Heart left ventricle (tissue), 16 donors: ENCODE measurements around the gene DTNA. TPM values are rescaled to one million over a fixed set of nuclear protein-coding genes. Genes with fewer than 3 reads are reported as not detected.

Source experiments
- ATAC-seq, 4 donors: fragments of 200-7000 bp; cut with Tn5 transposase; one replicate each; pipeline ENCODE4 v1.9.1; 2020 to 2022; ENCODE audit warnings: moderate library complexity in 4 of 4, mild to moderate bottlenecking in 3 of 4, moderate number of reproducible peaks in 1 of 4
- DNase-seq, 5 donors: peaks; one replicate each; pipeline ENCODE4 v3.0.0-alpha.2; 2020
- H3K27ac ChIP-seq, 12 donors: fragments of 200-600 bp; sonication (generic) in 4 of 12; one replicate each; pipeline versions ENCODE4 v1.5.0 to v1.8.0; 2016 to 2022; ENCODE audit warnings: mild to moderate bottlenecking in 2 of 12
- H3K27me3 ChIP-seq, 9 donors: fragments of 200-600 bp; sonication (generic) in 2 of 9; one replicate each; pipeline versions ENCODE4 v1.5.1 to v1.8.0; 2016 to 2022; ENCODE audit warnings: mild to moderate bottlenecking in 3 of 9
- H3K36me3 ChIP-seq, 9 donors: fragments of 200-600 bp; sonication (generic) in 2 of 9; one replicate each; pipeline versions ENCODE4 v1.5.0 to v1.8.0; 2018 to 2022; ENCODE audit warnings: mild to moderate bottlenecking in 2 of 9
- H3K4me1 ChIP-seq, 12 donors: fragments of 200-600 bp; sonication (generic) in 4 of 12; one replicate each; pipeline versions ENCODE4 v1.5.0 to v1.8.0; 2016 to 2022; ENCODE audit warnings: mild to moderate bottlenecking in 3 of 12
- H3K4me3 ChIP-seq, 12 donors: fragments of 200-600 bp; sonication (generic) in 4 of 12; one replicate each; pipeline versions ENCODE4 v1.5.0 to v1.8.0; 2017 to 2022; ENCODE audit warnings: mild to moderate bottlenecking in 9 of 12, moderate library complexity in 4 of 12
- H3K9me3 ChIP-seq, 12 donors: fragments of 200-600 bp; sonication (generic) in 4 of 12; one replicate each; pipeline versions ENCODE4 v1.5.0 to v1.8.0; 2016 to 2022; ENCODE audit warnings: mild to moderate bottlenecking in 1 of 12
- POLR2A ChIP-seq, 2 donors: fragments of 450-650 bp; IDR thresholded peaks; one replicate each; pipeline ENCODE4 v1.6.1; 2017; ENCODE audit warnings: antibody characterized with exemption in 2 of 2, mild to moderate bottlenecking in 2 of 2, moderate library complexity in 2 of 2
- WGBS, 4 donors: extraction: QIAGEN DNeasy Blood & Tissue Kit in 2 of 4; methylation state at CpG; one replicate each; pipeline versions ENCODE4 v1.1.5 to v1.1.7; 2013 to 2018; 5-methylcytosine and 5-hydroxymethylcytosine counted together
- intact Hi-C, 10 donors: fragments of 100-400 bp; cut with DNase I; formaldehyde crosslinking; loops; one replicate each; pipeline versions ENCODE4 v1.11.1 to v1.14.2; 2022
- polyA plus RNA-seq, 2 donors: library from polyadenylated mRNA; stranded (reverse); fragments of 200-250 nt; gene quantifications; one replicate each; pipeline ENCODE4 v1.2.3, GENCODE V29; 2013
- total RNA-seq, 9 donors: library from RNA; depleted of rRNA in 2 of 9; stranded (reverse); fragments of >200 nt in 2 of 9; fragmentation: NEBNext Ultra II Directional in 3 of 9; extraction: Animal tissue kit (Norgen Biotek cat#: 25700) in 3 of 9; gene quantifications; one replicate each; pipeline versions ENCODE4 v1.1.0 to v1.2.4, GENCODE V29; 2016 to 2023
- TF ChIP-seq, protein P1 (sequence below), 12 donors: fragments of 200-600 bp; sonication (generic) in 4 of 12; IDR thresholded peaks; one replicate each; pipeline versions ENCODE4 v1.5.0 to v1.8.0; 2018 to 2022; ENCODE audit warnings: antibody characterized with exemption in 12 of 12, mild to moderate bottlenecking in 5 of 12
- donor health status: ischemic (EF 13 %, LVEDD 7.1; RV severe dilation, severe dysfunction).
- donor health status: healthy with polysubstance abuse.
- donor health status: DM: no; HTN: yes; CAD: no.
- donor health status: DM: no; HTN: no; CAD: no.
- donor health status: ischemic (EF 25% LVEDD 6.9; RV normal size, moderate dysfunction).
- donor health status: ischemic (EF 25% LVEDD 5.7; RV mildly dilated, moderate dysfunction).
- donor health status: healthy.
- donor health status: DM: yes; HTN: yes; CAD: no.
- donor health status: ischemic (EF 35%, LVEDD 5.7; RV mildly dilated, moderate dysfunction).
- donor health status: nonischemic (EF 11% LVEDD 7.7; RV severe dilation, severe dysfunction).
- donor health status: DM: yes; HTN: yes; CAD: no.
- donor health status: PGD.
- donor health status: ischemic (EF 29% LVEDD 5.4; RV normal size, mild dysfunction).
- donor health status: nonischemic (EF 23%, LVEDD 6.1; RV moderate dilation, normal function).

DTNA gene
- total and polyA plus RNA-seq, 11 donors: 92.6 to 220 (median 181) TPM

- no peak for TF ChIP-seq POLR2A (IDR thresholded peaks at IDR 0.05)
- TF ChIP-seq, protein P1, sequence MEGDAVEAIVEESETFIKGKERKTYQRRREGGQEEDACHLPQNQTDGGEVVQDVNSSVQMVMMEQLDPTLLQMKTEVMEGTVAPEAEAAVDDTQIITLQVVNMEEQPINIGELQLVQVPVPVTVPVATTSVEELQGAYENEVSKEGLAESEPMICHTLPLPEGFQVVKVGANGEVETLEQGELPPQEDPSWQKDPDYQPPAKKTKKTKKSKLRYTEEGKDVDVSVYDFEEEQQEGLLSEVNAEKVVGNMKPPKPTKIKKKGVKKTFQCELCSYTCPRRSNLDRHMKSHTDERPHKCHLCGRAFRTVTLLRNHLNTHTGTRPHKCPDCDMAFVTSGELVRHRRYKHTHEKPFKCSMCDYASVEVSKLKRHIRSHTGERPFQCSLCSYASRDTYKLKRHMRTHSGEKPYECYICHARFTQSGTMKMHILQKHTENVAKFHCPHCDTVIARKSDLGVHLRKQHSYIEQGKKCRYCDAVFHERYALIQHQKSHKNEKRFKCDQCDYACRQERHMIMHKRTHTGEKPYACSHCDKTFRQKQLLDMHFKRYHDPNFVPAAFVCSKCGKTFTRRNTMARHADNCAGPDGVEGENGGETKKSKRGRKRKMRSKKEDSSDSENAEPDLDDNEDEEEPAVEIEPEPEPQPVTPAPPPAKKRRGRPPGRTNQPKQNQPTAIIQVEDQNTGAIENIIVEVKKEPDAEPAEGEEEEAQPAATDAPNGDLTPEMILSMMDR (IDR thresholded peaks at IDR 0.05): no peak
- Histone ChIP-seq H3K36me3 (peaks cover 0 to 11% (median 0%) of the 10 kb centered on the region in 9 donors), H3K4me1 (peaks cover 0 to 16% (median 2%) of the 10 kb centered on the region in 12 donors), H3K9me3 (no peaks in the 10 kb centered on the region), H3K27me3 (no peaks in the 10 kb centered on the region), H3K27ac (no peak overlapping the region), H3K4me3 (no peak overlapping the region)
- DNase-seq: no peak
- intact Hi-C loops: loop anchor here in 1 of 10 donors (10.0 kb wide), 1 partner anchor 274 kb away; no protein-coding TSS in a partner anchor
- 88 to 95% (median 89%) methylated on average over 5 of the region's 5 CpGs for WGBS, 4 donors
- no peak for ATAC-seq
Measured at GRCh38 chr18:34870555-34871310, 160.6 kb downstream of the DTNA start.

GRCh38 chr18:34871435-34871834 lies 161.3 kb downstream of the DTNA start:
- TF ChIP-seq, protein P1 (IDR thresholded peaks at IDR 0.05): no peak
- TF ChIP-seq POLR2A (IDR thresholded peaks at IDR 0.05): no peak
- intact Hi-C loops: loop anchor here in 1 of 10 donors (10.0 kb wide), 1 partner anchor 273 kb away; no protein-coding TSS in a partner anchor

GRCh38 chr18:34872066-34872465 lies 162.0 kb downstream of the DTNA start:
- intact Hi-C loops: loop anchor here in 1 of 10 donors (10.0 kb wide), 1 partner anchor 273 kb away; no protein-coding TSS in a partner anchor
- no peaks in the 10 kb centered on the region for H3K9me3 ChIP-seq
- peaks cover 0 to 9% (median 0%) of the 10 kb centered on the region in 9 donors for H3K36me3 ChIP-seq
- no peak overlapping the region for H3K27ac ChIP-seq
- H3K4me3 ChIP-seq: no peak overlapping the region
- ATAC-seq (no peak), DNase-seq (no peak)
- H3K4me1 ChIP-seq: peaks cover 0 to 14% (median 1%) of the 10 kb centered on the region in 12 donors
- 85 to 91% (median 89%) methylated on average over 1 of the region's 1 CpG for WGBS, 4 donors
- no peak for TF ChIP-seq POLR2A (IDR thresholded peaks at IDR 0.05)
- TF ChIP-seq, protein P1 (IDR thresholded peaks at IDR 0.05): no peak
- no peaks in the 10 kb centered on the region for H3K27me3 ChIP-seq

More at GRCh38 chr18:34871435-34871834, 161.3 kb downstream of the DTNA start:
- no peak for DNase-seq
- ATAC-seq: no peak
- peaks cover 0 to 16% (median 2%) of the 10 kb centered on the region in 12 donors for H3K4me1 ChIP-seq
- no peaks in the 10 kb centered on the region for H3K9me3 ChIP-seq
- H3K4me3 ChIP-seq: no peak overlapping the region
- WGBS, 4 donors: 67 to 73% (median 68%) methylated on average over 2 of the region's 2 CpGs
- no peak overlapping the region for H3K27ac ChIP-seq
- H3K36me3 ChIP-seq: peaks cover 0 to 9% (median 0%) of the 10 kb centered on the region in 9 donors
- H3K27me3 ChIP-seq: no peaks in the 10 kb centered on the region

DNA sequence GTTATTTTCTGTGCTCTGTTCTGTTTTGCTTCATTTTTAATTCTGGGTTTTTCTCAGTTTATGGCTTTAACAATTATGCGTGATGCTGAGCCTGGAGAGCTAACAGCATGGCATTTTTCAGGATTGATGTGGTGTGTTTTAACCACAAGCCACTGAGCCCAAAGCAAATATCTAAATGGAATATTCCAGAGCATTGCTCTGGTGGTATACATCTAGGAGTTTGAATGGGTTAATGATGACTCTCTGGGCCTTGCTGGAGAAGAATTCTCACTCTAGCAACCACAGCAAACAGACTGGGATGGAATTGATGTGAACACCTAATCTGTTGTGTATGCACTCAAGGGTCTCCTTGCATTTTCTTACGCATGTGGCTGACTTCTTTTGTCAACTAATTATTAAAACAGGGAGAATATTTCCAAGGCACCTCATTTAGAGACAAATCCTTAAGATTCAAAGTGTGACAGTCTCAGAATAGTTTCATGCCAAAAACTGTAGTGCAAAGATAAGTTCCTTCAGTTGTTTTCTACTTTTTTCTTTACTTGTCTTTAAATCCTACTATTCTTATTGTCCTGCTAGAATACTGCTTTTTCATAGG lies 164.0 kb downstream of the DTNA start:
- TF ChIP-seq, protein P1 (IDR thresholded peaks at IDR 0.05): no peak
- TF ChIP-seq POLR2A (IDR thresholded peaks at IDR 0.05): no peak
- intact Hi-C loops: loop anchor here in 1 of 10 donors (10.0 kb wide), 1 partner anchor 271 kb away; no protein-coding TSS in a partner anchor
- no peak for ATAC-seq
- H3K27ac ChIP-seq: no peak overlapping the region
- no peaks in the 10 kb centered on the region for H3K4me1 ChIP-seq
- no peak for DNase-seq
- no peak overlapping the region for H3K4me3 ChIP-seq
- H3K36me3 ChIP-seq: peaks cover 0 to 22% (median 0%) of the 10 kb centered on the region in 9 donors
- 94 to 99% (median 96%) methylated on average over 2 of the region's 2 CpGs for WGBS, 4 donors
- no peaks in the 10 kb centered on the region for H3K9me3 ChIP-seq
- H3K27me3 ChIP-seq: no peaks in the 10 kb centered on the region
